DND-41 (cell line): ENCODE results near the gene RTN4RL2.

Experiments
- EZH2 ChIP-seq: IDR thresholded peaks from 3 replicates; pipeline ENCODE4 v1.6.1; 2012; ENCODE audit warnings: borderline replicate concordance, low read depth, mild to moderate bottlenecking, moderate library complexity, low read length, inconsistent platforms; ENCODE audit not compliant: severe bottlenecking
- TF ChIP-seq, protein P1 (sequence below): IDR thresholded peaks from 2 replicates; pipeline ENCODE4 v1.5.1; 2012; ENCODE audit warnings: borderline replicate concordance, low read length, moderate library complexity, mild to moderate bottlenecking; ENCODE audit not compliant: poor library complexity, severe bottlenecking; ENCODE audit errors: extremely low read depth

DNA sequence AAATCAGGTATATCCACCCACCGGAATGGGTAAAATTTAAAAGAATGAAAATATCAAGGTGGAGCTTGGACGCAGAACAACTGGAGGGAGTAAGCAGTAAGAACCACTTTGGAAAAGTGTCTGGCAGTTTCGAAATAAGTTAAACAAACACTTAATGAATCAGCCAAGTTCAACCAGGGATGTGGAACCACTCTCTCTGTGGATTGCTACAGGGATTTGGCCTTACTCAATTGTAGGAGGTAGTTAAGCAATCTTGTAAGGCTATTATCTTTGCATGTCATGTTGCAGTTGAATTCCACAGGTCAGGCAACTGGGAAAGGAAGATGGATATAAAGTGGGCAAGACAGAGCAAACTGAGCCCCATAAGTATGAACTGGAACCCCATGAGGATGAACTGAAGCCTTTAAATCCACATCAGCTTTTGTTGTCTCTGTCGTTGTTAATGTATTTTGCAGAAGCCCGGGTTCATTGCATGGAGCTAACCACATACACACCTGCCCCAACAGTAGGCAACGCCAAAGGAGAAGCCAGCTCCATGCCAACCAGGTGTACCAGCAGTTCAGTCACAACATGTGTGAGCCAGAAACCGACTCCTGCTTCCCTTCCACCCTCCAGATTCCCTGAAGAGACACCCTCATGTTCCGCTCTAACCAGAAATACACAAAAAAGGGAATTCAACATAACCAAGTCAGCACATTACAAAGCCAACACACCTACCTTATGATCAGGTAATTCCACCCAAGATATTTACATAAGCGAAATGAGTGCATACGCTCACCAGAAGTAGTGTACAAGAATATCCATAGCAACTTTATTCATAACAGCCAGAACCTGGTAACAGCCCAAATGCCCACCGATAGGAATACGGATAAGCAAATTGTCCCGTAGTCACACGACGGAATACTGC lies 25.4 kb upstream of the RTN4RL2 start:
- TF ChIP-seq, protein P1, sequence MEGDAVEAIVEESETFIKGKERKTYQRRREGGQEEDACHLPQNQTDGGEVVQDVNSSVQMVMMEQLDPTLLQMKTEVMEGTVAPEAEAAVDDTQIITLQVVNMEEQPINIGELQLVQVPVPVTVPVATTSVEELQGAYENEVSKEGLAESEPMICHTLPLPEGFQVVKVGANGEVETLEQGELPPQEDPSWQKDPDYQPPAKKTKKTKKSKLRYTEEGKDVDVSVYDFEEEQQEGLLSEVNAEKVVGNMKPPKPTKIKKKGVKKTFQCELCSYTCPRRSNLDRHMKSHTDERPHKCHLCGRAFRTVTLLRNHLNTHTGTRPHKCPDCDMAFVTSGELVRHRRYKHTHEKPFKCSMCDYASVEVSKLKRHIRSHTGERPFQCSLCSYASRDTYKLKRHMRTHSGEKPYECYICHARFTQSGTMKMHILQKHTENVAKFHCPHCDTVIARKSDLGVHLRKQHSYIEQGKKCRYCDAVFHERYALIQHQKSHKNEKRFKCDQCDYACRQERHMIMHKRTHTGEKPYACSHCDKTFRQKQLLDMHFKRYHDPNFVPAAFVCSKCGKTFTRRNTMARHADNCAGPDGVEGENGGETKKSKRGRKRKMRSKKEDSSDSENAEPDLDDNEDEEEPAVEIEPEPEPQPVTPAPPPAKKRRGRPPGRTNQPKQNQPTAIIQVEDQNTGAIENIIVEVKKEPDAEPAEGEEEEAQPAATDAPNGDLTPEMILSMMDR, result no peak
- no peak for TF ChIP-seq EZH2
